Retinal pigment epithelial cell (primary cell): ENCODE measurements around the gene TBC1D13.

Experiments used
- DNase-seq: peaks from one replicate; pipeline ENCODE4 v3.0.0-alpha.2; 2010; ENCODE audit warnings: low read depth
- H3K4me3 ChIP-seq: 2 replicates; pipeline ENCODE4 v1.5.1; 2011; ENCODE audit warnings: mild to moderate bottlenecking, low read length, control low read depth, moderate library complexity
- CTCF ChIP-seq: conservative IDR thresholded peaks from 2 replicates; pipeline ENCODE4 v1.5.1; 2011; ENCODE audit warnings: low read depth, low read length, control low read depth, inconsistent platforms

Gene TBC1D13

DNA sequence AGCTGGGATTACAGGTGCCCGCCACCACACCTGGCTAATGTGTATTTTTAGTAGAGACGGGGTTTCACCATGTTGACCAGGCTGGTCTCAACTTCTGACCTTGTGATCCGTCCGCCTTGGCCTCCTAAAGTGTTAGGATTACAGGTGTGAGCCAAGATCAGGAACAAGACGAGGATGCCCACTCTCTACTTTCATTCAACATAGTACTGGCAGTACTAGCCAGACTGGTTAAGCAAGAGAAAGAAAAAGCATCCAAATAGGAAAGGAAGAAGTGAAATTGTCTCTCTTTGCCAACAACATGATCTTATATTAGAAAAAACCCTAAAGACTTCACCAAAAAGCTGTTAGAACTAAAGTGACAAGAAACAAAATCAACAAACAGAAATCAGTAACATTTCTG is 23.8 kb downstream of the TBC1D13 start:
- no peak for TF ChIP-seq CTCF
- DNase-seq, result no peak
- H3K4me3 ChIP-seq, result no peak overlapping the region

DNA sequence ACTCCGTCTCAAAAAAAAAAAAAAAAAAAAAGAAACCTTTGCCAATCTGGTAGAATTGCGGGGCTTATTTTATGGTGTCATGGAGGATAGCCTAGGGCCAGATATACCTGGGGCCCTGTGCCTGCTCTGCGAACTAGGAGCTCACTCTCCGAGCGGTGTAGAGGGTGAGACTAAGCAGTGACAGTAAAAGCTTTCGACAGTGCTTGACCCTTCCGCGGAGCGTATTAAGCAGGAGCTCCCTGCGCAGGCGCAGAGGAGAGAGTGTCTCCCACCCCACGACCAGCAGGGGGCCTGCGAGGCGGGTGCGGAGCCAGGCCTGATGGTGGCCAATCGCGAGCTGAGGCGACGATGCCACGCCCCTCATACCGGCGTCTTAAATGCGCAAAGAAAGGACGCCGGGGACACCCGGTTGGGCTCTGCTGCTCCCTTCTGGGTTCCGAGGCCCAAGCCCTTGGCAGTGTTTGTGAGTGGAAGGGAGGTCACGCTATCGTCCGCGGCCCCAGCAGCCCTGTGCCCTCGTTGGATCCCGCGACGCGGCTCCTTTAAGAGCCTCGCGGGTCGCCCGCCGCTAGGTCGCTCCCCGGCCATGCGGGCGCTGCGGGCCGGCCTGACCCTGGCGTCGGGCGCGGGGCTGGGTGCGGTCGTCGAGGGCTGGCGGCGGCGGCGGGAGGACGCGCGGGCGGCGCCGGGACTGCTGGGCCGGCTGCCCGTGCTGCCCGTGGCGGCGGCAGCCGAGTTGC is 31.2 kb downstream of the TBC1D13 start, which contains the start of gene ENDOG:
TSS of gene ENDOG (plus strand) at position 402 of the 740 bp plus-strand sequence. CDS start at position 587, 185 bp downstream.
- H3K4me3 ChIP-seq, result peak within 1 kb of the TSS; percentile 65
- DNase-seq, result peak; percentile 82
- TF ChIP-seq CTCF, result peak; percentile 98

- no peak for DNase-seq
- peak overlapping the region; percentile 65 for H3K4me3 ChIP-seq
- TF ChIP-seq CTCF, result no peak
These were observed 32.0 kb downstream of the TBC1D13 start for GRCh38 chr9:128818839-128819715.

GRCh38 chr9:128819716-128820664 is 32.9 kb downstream of the TBC1D13 start:
- no peak for DNase-seq
- TF ChIP-seq CTCF, result no peak
- peak overlapping the region; percentile 5 for H3K4me3 ChIP-seq

- no peak for TF ChIP-seq CTCF
- no peak overlapping the region for H3K4me3 ChIP-seq
- DNase-seq, result no peak
These were observed 33.9 kb downstream of the TBC1D13 start for GRCh38 chr9:128820665-128821583.
